Ovary (tissue), 9 donors: ENCODE measurements around the gene POC1B. TPM values are rescaled to one million over a fixed set of nuclear protein-coding genes. Genes with fewer than 3 reads are reported as not detected.

Source experiments
- DNase-seq, 5 donors: peaks; one replicate each; pipeline ENCODE4 v3.0.0-alpha.2; 2019 to 2020
- H3K27ac ChIP-seq, 2 donors: fragments of 200-600 bp; one replicate each; pipeline versions ENCODE4 v1.5.1 to v1.8.0; 2019 to 2022
- H3K27me3 ChIP-seq: fragments of 200-600 bp; one replicate; pipeline ENCODE4 v1.8.0; 2022
- H3K36me3 ChIP-seq: fragments of 200-600 bp; sonication (generic); one replicate; pipeline ENCODE4 v1.5.1; 2019
- H3K4me1 ChIP-seq: one replicate; pipeline ENCODE4 v1.8.1; 2013; ENCODE audit warnings: mild to moderate bottlenecking, moderate library complexity; ENCODE audit not compliant: insufficient read depth
- H3K4me3 ChIP-seq: fragments of 200-600 bp; sonication (generic); one replicate; pipeline ENCODE4 v1.5.1; 2017
- H3K9me3 ChIP-seq, 2 donors: fragments of 200-600 bp in 1 of 2; sonication (generic) in 1 of 2; one replicate each; pipeline versions ENCODE4 v1.5.1 to v1.8.1; 2013 to 2019; ENCODE audit warnings: mild to moderate bottlenecking in 1 of 2, moderate library complexity in 1 of 2
- EP300 ChIP-seq: sonication (generic); formaldehyde crosslinking; IDR thresholded peaks from one replicate; pipeline ENCODE4 v1.6.1; 2017; ENCODE audit warnings: antibody characterized with exemption
- POLR2A ChIP-seq: fragments of 450-650 bp; IDR thresholded peaks from one replicate; pipeline ENCODE4 v1.6.1; 2017; ENCODE audit warnings: antibody characterized with exemption, mild to moderate bottlenecking, moderate library complexity
- WGBS, 3 donors: extraction: QIAGEN DNeasy Blood & Tissue Kit in 1 of 3; methylation state at CpG; one replicate each; pipeline versions ENCODE4 v1.1.5 to v1.1.7; 2013 to 2017; 5-methylcytosine and 5-hydroxymethylcytosine counted together
- intact Hi-C, 4 donors: fragments of 100-400 bp; cut with DNase I; formaldehyde crosslinking; loops; one replicate each; pipeline versions ENCODE4 v1.11.0 to v1.15.1; 2022 to 2023
- polyA plus RNA-seq, 2 donors: library from polyadenylated mRNA; stranded (reverse); fragments of 200-250 nt in 1 of 2; fragments of 350-450 nt in 1 of 2; fragmentation: Illumina TruSeq in 1 of 2; extraction: RNeasy Lipid Tissue Mini Kit (QIAGEN cat#74804) in 1 of 2; gene quantifications; one replicate each; pipeline ENCODE4 v1.2.3, GENCODE V29; 2013 to 2014
- total RNA-seq, 7 donors: library from RNA; depleted of rRNA in 2 of 7; stranded (reverse); fragments of >200 nt in 2 of 7; fragmentation: NEBNext Ultra II Directional in 3 of 7; extraction: Animal tissue kit (Norgen Biotek cat#: 25700) in 3 of 7; gene quantifications; one replicate each; pipeline versions ENCODE4 v1.1.0 to v1.2.4, GENCODE V29; 2016 to 2023
- TF ChIP-seq, protein P1 (sequence below), 3 donors: fragments of 450-650 bp in 2 of 3; fragments of 200-600 bp in 1 of 3; IDR thresholded peaks; one replicate each; pipeline versions ENCODE4 v1.5.1 to v1.8.0; 2016 to 2022; ENCODE audit warnings: antibody characterized with exemption in 3 of 3, mild to moderate bottlenecking in 1 of 3
- donor health status: DM: no; HTN: no; CAD: no; lungs with moderate emphysema.
- donor health status: DM: no; HTN: no; CAD: no.
- donor health status: Bipolar disorder and iron deficiency.
- donor health status: DM: yes; HTN: yes; CAD: no.
- donor health status: DM: no; HTN: no; CAD: no.
- donor health status: DM: yes; HTN: yes; CAD: no.

Gene POC1B
- total and polyA plus RNA-seq, 9 donors, result 8.5 to 29.2 (median 13.8) TPM

DNA sequence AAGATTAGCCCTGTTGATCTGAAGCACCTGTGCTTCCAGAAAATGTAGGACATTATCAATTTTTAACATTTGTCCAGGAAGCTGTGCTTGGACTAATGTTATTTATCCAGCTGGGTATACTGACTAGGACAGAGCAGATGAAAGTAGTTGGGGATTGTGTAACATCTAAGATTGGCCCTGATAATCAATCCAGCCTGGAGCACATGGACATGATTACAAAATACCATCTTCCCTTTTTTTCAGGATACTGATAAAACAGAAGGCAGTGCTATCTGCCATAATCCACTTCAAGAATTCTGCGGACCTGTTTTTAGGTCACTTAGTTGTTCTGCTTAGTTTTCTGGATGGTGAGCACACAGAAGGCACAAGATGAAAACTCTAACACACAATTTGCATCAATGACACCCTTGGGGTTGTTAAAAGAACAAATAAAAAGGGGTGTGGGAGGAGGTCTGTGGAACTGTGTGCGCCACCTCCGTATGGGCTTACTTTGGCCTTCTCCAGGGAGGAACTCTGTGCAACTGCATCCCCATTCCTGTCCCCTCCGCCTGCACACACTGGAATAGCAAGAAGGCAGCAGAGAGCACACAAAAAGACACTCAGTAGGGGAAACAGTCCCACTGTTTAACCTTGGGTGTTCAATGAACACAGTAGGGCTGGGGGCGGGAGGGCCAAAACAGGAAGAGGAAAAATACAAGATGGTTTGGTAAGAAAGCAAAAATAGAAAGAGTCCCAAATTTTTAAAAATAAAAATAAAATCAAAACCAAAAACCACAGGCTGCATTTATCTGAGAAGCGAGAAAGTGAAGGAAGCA lies 142.4 kb downstream of the POC1B start:
- H3K36me3 ChIP-seq, result no peaks in the 10 kb centered on the region
- no peak overlapping the region for H3K4me3 ChIP-seq
- no peak for DNase-seq
- H3K9me3 ChIP-seq, result no peaks in the 10 kb centered on the region
- intact Hi-C loops, result no loop called here
- 59 to 65% (median 61%) methylated on average over 6 of the region's 6 CpGs for WGBS, 3 donors
- H3K4me1 ChIP-seq, result peaks cover 5% of the 10 kb centered on the region
- H3K27ac ChIP-seq, result no peak overlapping the region
- no peaks in the 10 kb centered on the region for H3K27me3 ChIP-seq
- TF ChIP-seq EP300, result no peak
- TF ChIP-seq, protein P1, sequence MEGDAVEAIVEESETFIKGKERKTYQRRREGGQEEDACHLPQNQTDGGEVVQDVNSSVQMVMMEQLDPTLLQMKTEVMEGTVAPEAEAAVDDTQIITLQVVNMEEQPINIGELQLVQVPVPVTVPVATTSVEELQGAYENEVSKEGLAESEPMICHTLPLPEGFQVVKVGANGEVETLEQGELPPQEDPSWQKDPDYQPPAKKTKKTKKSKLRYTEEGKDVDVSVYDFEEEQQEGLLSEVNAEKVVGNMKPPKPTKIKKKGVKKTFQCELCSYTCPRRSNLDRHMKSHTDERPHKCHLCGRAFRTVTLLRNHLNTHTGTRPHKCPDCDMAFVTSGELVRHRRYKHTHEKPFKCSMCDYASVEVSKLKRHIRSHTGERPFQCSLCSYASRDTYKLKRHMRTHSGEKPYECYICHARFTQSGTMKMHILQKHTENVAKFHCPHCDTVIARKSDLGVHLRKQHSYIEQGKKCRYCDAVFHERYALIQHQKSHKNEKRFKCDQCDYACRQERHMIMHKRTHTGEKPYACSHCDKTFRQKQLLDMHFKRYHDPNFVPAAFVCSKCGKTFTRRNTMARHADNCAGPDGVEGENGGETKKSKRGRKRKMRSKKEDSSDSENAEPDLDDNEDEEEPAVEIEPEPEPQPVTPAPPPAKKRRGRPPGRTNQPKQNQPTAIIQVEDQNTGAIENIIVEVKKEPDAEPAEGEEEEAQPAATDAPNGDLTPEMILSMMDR (IDR thresholded peaks at IDR 0.05), result no peak
- no peak for TF ChIP-seq POLR2A

DNA sequence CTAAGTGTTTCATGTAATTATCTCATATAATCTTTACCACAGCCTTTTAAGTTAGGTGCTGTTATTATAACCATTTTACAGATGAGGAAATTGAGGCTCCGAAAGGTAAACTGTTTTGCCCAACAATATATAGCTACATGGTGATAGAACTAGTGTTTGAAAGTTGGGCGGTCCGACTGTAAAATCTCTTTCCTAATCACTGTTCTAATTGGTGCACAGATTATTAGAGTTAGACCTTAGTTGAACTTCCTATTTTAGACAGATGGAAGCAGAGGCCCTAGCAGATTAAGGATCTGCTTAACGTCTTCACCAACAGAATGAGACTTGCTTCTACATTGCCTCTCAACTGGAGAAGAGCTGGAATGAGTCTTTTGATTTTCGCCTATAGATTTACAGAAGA lies 143.5 kb downstream of the POC1B start:
- Histone ChIP-seq H3K36me3 (no peaks in the 10 kb centered on the region), H3K4me1 (peaks cover 5% of the 10 kb centered on the region), H3K27ac (no peak overlapping the region), H3K4me3 (no peak overlapping the region), H3K9me3 (no peaks in the 10 kb centered on the region), H3K27me3 (no peaks in the 10 kb centered on the region)
- intact Hi-C loops, result no loop called here
- WGBS, 3 donors, result 76 to 98% (median 95%) methylated on average over 5 of the region's 5 CpGs
- DNase-seq, result no peak
- TF ChIP-seq EP300, result no peak
- TF ChIP-seq, protein P1 (IDR thresholded peaks at IDR 0.05), result no peak
- TF ChIP-seq POLR2A, result no peak

DNA sequence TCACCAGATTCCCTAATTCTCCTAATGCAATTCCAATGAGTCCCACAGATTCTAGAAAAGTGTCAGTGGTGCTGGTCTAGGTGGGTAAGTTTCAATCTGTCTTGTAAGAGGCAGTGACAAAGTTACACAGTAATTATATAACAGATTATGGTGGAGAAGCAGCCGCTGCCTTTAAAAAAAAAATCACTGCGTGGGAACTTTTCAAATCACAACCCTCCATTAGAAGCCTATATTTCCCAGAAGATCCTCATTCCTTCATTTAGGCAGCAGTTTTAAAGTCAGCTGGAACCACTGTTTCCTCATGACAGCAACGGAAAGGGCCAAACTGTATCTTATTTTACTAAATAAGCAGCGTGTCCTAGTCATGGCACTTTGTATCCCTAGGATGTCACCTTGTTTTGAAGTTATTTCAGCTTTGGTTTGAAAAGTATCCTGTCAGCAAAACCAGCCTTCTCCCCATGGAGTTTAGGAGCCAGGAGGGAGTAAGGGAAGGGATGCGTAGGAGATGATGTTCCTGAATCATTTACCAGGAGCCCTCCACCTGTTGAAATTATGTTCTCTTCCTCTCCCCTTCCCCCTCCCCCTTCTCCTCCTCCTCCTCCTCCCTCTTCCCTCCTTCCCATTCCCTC lies 145.9 kb downstream of the POC1B start:
- Histone ChIP-seq H3K4me1 (peaks cover 5% of the 10 kb centered on the region), H3K27ac (no peak overlapping the region), H3K9me3 (no peaks in the 10 kb centered on the region), H3K27me3 (no peaks in the 10 kb centered on the region), H3K4me3 (no peak overlapping the region), H3K36me3 (no peaks in the 10 kb centered on the region)
- no peak for TF ChIP-seq EP300
- TF ChIP-seq, protein P1 (IDR thresholded peaks at IDR 0.05), result no peak
- no peak for TF ChIP-seq POLR2A
- 76 to 79% (median 77%) methylated on average over 5 of the region's 5 CpGs for WGBS, 3 donors
- DNase-seq, result no peak
- intact Hi-C loops, result no loop called here

DNA sequence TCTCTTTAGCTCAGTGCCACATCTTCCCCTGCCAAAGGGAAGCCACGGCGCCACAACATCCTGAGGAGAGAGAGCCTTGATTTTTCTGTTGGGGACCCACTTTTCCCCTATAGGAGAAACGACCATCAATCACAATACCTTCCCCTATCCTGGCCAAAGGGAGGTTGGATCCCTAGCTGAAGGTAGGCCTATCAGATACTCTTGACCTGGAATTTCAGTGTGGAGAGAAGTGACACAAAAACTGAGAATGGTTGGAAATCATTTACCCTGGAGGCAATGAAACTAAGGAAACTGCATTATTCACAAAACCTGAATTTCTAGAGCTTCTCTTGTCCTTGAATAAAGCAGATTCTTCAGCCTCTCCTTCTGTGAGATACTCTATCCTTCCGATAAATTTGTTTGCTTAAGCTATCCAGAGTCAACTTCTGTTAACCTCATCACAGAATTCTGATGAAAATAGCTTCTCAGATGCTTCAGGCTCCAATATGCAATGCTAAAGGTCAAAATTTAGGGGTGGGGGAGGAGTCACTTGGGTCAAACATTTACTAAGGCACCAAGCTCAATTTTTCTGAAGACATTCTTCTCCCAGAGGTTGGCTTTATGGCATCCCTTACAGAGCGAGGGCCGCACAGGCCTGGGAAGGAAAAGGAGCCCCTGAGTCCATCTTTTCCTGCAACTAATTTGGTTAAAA lies 146.6 kb downstream of the POC1B start:
- TF ChIP-seq, protein P1 (IDR thresholded peaks at IDR 0.05), result no peak
- TF ChIP-seq POLR2A (no peak), EP300 (no peak)
- Histone ChIP-seq H3K27ac (no peak overlapping the region), H3K4me1 (peaks cover 3% of the 10 kb centered on the region)

More for the DNA sequence above, 146.6 kb downstream of the POC1B start:
- Histone ChIP-seq H3K4me3 (no peak overlapping the region), H3K36me3 (no peaks in the 10 kb centered on the region), H3K27me3 (no peaks in the 10 kb centered on the region), H3K9me3 (no peaks in the 10 kb centered on the region)
- DNase-seq, result no peak
- intact Hi-C loops, result no loop called here
- 82 to 90% (median 87%) methylated on average over 6 of the region's 6 CpGs for WGBS, 3 donors
